NT2/D1 (cell line): ENCODE data around the gene TMEM238L.

ENCODE experiments used
- DNase-seq: peaks from one replicate; pipeline ENCODE4 v3.0.0-alpha.2; 2011; ENCODE audit warnings: low read depth, low spot score
- H3K27me3 ChIP-seq: 2 replicates; pipeline ENCODE4 v1.6.0; 2011; ENCODE audit warnings: mild to moderate bottlenecking; ENCODE audit not compliant: insufficient read length, insufficient read depth
- H3K36me3 ChIP-seq: 2 replicates; pipeline ENCODE4 v1.6.1; 2011; ENCODE audit warnings: mild to moderate bottlenecking, low read length, mixed read lengths; ENCODE audit not compliant: insufficient read depth, insufficient read length
- H3K4me1 ChIP-seq: 2 replicates; pipeline ENCODE4 v1.5.1; 2011; ENCODE audit not compliant: insufficient read depth, insufficient read length
- H3K4me3 ChIP-seq: 2 replicates; pipeline ENCODE4 v1.5.1; 2011; ENCODE audit warnings: low read depth; ENCODE audit not compliant: insufficient read length
- H3K9ac ChIP-seq: 2 replicates; pipeline ENCODE4 v1.6.0; 2011; ENCODE audit warnings: low read depth; ENCODE audit not compliant: insufficient read length
- H3K9me3 ChIP-seq: 2 replicates; pipeline ENCODE4 v1.5.1; 2011; ENCODE audit warnings: mild to moderate bottlenecking, low read length; ENCODE audit not compliant: insufficient read depth
- SUZ12 ChIP-seq: IDR thresholded peaks from 2 replicates; pipeline ENCODE4 v1.6.1; 2011; ENCODE audit not compliant: insufficient read length, insufficient read depth; ENCODE audit errors: extremely low read depth
- YY1 ChIP-seq: IDR thresholded peaks from 2 replicates; pipeline ENCODE4 v1.6.1; 2011; ENCODE audit not compliant: insufficient read length, insufficient read depth
- ZNF274 ChIP-seq: IDR thresholded peaks from 2 replicates; pipeline ENCODE4 v1.6.1; 2011; ENCODE audit warnings: mild to moderate bottlenecking, low read depth, low read length

The TMEM238L gene

GRCh38 chr17:10779609-10780008 is 24.3 kb downstream of the TMEM238L start:
- H3K27me3 ChIP-seq = no peaks in the 10 kb centered on the region
- TF ChIP-seq SUZ12 = no peak
- no peak for TF ChIP-seq YY1
- no peak for TF ChIP-seq ZNF274

GRCh38 chr17:10777890-10778289 is 26.0 kb downstream of the TMEM238L start:
- Histone ChIP-seq H3K27me3 (no peaks in the 10 kb centered on the region), H3K36me3 (no peaks in the 10 kb centered on the region), H3K4me3 (no peak overlapping the region), H3K9me3 (peaks cover 6% of the 10 kb centered on the region; the same call in 1 of the 2 replicates), H3K4me1 (no peaks in the 10 kb centered on the region), H3K9ac (no peak overlapping the region)
- no peak for DNase-seq
- no peak for TF ChIP-seq ZNF274
- TF ChIP-seq SUZ12 = no peak
- no peak for TF ChIP-seq YY1

More at GRCh38 chr17:10779609-10780008, 24.3 kb downstream of the TMEM238L start:
- no peaks in the 10 kb centered on the region for H3K36me3 ChIP-seq
- DNase-seq = no peak
- peaks cover 6% of the 10 kb centered on the region; the same call in 1 of the 2 replicates for H3K9me3 ChIP-seq
- H3K4me3 ChIP-seq = no peak overlapping the region
- H3K4me1 ChIP-seq = no peaks in the 10 kb centered on the region
- H3K9ac ChIP-seq = no peak overlapping the region

- H3K36me3 ChIP-seq = no peaks in the 10 kb centered on the region
- peaks cover 10% of the 10 kb centered on the region for H3K9me3 ChIP-seq
- no peak for DNase-seq
- H3K4me3 ChIP-seq = no peak overlapping the region
- H3K9ac ChIP-seq = no peak overlapping the region
- H3K4me1 ChIP-seq = no peaks in the 10 kb centered on the region
- H3K27me3 ChIP-seq = no peaks in the 10 kb centered on the region
- no peak for TF ChIP-seq ZNF274
- TF ChIP-seq YY1 = no peak
- TF ChIP-seq SUZ12 = no peak
Observed at GRCh38 chr17:10777131-10777807, 26.6 kb downstream of the TMEM238L start.

GRCh38 chr17:10776381-10776780 is 27.5 kb downstream of the TMEM238L start:
- no peaks in the 10 kb centered on the region for H3K4me1 ChIP-seq
- no peak overlapping the region for H3K9ac ChIP-seq
- no peaks in the 10 kb centered on the region for H3K27me3 ChIP-seq
- peaks cover 17% of the 10 kb centered on the region for H3K9me3 ChIP-seq
- H3K36me3 ChIP-seq = no peaks in the 10 kb centered on the region
- DNase-seq = no peak
- no peak for TF ChIP-seq ZNF274
- H3K4me3 ChIP-seq = no peak overlapping the region

GRCh38 chr17:10775740-10776356 is 28.1 kb downstream of the TMEM238L start:
- Histone ChIP-seq H3K4me1 (no peaks in the 10 kb centered on the region), H3K36me3 (no peaks in the 10 kb centered on the region), H3K27me3 (no peaks in the 10 kb centered on the region), H3K9ac (no peak overlapping the region), H3K9me3 (peaks cover 17% of the 10 kb centered on the region), H3K4me3 (no peak overlapping the region)
- DNase-seq = no peak
- no peak for TF ChIP-seq SUZ12
- no peak for TF ChIP-seq ZNF274
- TF ChIP-seq YY1 = no peak

GRCh38 chr17:10775058-10775457 is 28.8 kb downstream of the TMEM238L start:
- H3K27me3 ChIP-seq = no peaks in the 10 kb centered on the region
- no peak overlapping the region for H3K4me3 ChIP-seq
- H3K9me3 ChIP-seq = peaks cover 17% of the 10 kb centered on the region
- DNase-seq = no peak
- no peaks in the 10 kb centered on the region for H3K36me3 ChIP-seq
- no peaks in the 10 kb centered on the region for H3K4me1 ChIP-seq
- no peak for TF ChIP-seq SUZ12
- no peak for TF ChIP-seq ZNF274
- no peak for TF ChIP-seq YY1
- H3K9ac ChIP-seq = no peak overlapping the region

GRCh38 chr17:10773391-10773790 is 30.5 kb downstream of the TMEM238L start:
- TF ChIP-seq SUZ12 = no peak
- no peak for TF ChIP-seq ZNF274
- TF ChIP-seq YY1 = no peak
- DNase-seq = no peak
- Histone ChIP-seq H3K36me3 (no peaks in the 10 kb centered on the region), H3K27me3 (no peaks in the 10 kb centered on the region), H3K4me1 (no peaks in the 10 kb centered on the region), H3K4me3 (no peak overlapping the region), H3K9ac (no peak overlapping the region), H3K9me3 (peaks cover 17% of the 10 kb centered on the region)
